ENCODE measurements around the gene LOXL1.

LOXL1 gene

DNA sequence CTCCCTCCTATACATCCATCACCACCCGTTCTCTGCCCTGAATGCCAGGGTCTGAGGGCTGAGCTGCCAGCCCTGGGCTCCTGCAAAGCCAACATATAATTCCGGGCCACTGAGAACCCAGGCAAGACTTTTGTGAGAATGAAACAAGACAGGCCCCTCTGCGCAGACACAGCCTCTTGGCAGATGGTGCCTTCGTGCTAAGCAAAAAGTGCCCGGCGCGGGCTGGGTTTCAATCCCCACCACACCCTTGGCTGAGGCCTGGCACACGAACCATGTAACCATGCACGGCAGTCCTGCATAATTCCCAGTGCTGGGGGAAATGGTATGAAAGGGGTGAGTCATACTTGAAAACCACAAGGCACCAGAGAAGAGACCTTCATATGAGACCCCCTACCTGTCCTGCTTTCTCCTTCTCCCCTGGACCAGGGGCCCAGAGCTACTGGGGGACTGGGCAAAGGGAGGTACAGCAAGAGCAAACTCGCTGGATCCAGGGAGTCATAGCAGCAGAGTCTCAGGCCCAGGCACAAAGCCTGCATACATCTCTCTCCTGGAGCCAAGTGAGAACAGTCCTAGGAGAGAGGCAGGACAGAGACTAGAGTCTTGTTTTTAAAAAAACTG is 26.1 kb upstream of the LOXL1 start:
- no peak for DNase-seq (ENCODE audit: low read depth)

DNA sequence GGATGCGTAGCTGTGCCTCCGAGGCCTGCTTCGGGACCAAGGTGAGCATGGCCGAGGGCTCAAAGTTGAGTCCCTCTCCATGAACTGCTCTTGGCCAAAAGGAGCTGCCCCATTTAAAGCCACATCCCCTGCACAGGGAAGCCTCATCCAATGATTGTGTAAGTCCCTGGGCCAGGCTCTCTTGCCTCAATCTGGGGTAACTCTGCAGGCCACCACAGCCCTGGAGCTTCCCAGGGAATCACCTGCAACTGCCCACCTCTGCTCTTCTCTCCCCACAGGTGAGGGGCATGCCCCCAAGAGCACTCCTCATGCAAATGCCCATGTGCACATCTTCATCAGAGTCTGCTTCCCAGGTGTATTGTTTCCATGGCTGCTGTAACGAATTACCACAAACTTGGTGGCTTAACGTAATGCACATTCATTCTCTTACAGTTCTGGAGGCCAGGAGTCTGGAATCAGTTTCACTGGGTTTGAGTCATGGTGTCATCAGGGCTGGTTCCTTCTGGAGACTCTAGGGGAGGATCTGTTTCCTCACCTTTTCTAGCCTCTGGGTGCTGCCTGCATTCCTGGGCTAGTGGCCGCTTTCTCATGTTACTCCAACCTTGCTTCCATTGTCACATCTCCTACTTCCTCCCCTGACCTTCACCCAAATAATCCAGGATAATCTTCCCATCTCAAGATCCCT is 25.0 kb upstream of the LOXL1 start:
- no peak for DNase-seq (ENCODE audit: low read depth)

DNA sequence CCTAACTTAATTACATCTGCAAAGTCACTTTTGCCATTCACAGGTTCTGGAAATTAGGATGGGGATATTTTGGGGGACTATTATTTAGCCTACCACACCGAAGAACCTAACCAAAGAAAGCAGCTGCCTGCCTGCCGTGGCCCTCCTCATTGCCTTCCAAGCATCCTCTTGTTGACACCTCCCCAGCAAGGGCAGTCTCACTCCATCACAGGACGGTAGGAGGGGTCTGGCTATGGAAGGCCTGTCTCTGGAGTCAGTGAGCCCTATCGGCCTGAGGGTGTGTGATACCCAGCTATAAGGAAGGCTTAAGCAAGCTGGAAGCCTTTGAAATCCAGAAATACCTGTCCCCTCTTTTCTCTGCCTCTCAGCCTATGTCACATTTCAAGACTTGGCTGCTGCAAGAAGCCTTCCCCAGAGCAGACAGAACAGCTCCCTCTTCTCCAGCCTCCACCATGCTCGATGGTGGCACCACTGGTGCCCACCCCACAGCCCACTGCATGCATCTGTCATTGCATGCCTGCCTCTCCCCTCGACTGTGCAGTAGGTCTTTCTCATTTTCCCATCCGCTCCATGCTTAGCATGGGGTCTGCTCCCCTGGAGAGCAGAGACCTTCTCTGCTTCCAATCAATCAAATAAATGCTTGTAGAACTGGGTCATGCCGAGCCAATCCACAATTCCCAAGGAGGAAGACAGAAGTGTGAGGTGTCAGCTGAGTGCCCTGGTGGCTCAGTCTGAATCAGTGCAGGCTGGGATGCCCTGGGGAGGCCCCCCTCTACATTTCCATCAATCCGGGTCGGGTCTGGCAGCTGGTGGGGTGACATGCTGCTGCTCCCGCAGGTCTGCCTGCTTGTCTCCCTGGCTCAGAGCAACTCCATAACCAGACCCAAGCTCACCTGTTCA is 23.9 kb upstream of the LOXL1 start:
- no peak for DNase-seq (ENCODE audit: low read depth)

DNA sequence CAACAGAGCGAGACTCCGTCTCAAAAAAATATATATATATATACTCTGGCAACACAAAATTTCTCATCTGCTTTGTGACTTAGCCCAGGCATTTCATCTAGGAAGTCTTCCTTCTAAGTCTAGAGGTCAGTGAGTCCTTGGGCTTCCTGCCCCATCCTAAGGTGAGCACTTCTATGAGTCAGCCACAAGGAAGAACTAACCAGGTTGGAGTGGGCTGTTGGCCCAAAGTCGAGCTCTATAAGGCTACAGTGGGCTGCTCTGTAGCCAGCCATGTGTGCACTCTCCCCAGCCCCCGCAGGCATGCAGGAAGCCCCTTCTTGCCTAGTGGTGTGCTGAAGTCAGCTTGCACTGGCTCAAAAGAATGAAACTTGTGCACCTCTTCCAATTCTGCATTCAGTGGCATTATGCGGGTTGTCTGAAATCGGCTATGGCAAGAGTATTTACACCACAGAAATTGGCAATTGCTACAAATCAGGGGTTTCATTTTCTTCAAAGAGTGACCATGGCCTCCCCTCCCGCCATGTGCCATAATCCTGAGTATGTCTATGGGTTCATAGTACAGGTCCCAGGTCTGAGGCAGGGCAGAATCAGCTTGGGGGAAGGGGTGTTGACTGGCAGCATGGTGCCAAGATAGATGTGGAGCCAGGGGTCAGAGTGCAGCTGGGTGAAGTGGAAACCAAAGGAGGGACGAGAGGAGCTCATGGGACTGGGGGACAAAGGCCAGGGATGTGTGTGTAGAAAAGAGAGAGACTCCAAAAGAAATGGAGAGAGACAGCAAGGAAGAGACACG is 22.0 kb upstream of the LOXL1 start:
- DNase-seq (ENCODE audit: low read depth): no peak

DNA sequence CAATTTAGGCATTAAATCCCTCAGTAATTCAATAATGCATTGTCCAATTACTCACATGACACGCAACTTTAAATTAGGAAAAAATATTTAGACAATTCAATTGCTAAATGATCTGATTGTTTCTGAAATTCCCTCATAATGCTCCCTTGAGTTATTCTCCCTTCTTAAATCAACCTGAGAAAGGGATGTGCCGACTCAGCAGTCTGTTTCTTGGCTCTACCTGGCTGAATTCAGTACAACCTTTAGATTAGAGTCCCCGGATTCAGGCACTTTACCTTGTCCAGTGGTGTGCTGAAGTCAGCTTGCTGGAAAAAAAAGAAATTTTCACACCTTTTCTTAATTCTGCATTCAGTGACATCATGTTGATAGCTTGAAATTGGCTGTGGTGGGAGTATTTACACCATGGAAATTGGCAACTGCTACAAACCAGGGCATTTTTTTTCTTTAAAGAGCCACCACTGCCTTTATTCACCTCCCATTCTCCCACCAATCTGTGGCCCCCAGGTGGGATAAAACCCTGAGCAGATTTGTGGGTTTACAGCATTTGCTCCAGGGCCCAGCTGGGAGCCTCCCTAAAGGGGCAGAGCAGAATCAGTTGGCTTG is 20.9 kb upstream of the LOXL1 start:
- DNase-seq (ENCODE audit: low read depth): no peak

DNA sequence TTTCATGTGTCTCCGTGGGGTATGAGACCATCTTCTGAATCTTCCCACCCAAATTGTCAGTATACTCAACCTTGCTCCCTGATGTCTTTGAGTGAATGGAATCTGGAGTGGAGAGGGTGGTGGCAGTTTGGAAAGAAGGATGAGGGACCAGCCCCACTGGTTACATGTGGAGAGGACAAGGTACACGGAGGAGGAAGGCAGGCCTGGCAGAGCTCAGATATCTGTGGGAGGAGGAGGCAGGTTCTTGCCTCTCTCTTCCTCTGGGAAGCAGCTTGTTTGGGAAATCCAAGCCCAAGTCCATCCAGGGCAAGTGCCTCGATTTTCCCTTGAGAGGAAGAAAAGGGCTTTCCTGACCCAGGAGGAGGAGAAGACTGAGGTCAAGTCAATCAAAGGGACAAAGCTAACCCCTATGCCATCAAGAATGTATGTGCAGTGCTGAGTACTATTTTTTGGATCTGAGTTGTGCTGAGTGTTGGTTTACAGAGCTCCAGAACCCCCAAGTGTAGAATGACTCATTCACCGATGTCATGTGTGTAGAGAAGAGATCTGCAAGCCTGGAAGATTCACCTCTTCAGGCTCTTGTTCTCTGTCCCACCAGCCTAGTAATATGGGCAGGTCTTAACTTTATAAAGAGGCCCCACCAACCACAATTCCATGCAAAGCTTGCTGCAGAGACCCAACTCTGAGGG is 19.8 kb upstream of the LOXL1 start:
- no peak for DNase-seq (ENCODE audit: low read depth)

DNA sequence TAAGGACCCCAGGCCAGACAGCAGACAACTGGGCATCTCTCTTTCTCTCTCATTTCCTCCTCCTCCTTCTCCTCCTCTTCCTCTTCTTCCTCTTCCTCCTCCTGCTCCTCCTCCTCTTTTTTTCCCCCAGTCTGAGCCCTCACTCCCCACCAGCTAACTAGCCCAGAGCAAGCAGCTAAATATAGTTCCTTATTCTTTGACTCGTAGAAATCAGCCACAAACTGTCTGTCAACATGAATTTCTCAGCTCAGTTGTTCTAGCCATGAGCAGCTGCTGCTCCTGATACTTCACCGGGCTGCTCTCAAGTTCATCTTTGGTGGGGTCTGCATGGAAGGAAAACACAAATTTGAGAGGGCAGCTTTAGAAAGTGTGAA is 19.2 kb upstream of the LOXL1 start:
- no peak for DNase-seq (ENCODE audit: low read depth)

DNA sequence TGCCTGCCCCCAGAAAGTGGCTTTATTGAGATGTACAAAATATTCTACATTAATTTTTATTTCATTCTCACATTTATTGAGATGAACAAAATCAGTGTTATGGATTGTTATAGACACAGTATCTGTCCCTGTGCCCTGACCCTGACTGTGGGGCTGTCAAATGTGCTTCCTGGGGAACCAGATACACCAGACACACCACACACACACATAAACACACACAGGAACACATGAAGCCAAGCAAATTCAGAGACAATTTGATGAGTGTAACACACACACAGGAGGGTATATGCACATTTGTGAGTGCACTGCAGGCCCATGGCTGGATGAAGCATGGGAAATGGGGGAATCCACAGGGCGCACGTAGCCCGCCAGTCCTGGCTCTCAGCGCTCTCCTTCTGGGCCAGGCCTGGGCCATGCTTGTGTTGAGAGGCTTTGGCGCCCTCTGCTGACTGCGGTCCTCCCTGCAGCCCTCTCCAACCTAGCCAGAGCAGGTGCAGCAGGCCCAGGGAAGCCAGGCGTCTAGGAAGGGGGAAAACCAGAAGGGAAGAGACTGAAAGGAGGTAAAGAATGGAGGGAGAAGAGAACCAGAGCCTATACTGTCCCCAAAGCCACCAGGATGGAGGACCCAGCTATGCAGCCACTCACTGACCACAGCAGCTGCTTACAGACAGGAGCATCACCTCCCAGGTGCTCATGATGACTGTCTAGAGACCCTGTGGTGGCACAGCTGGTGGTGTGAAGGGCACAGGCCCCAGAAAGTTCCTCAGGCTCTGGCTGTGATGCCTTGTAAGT is 18.0 kb upstream of the LOXL1 start:
- DNase-seq (ENCODE audit: low read depth): peak; percentile 44

DNA sequence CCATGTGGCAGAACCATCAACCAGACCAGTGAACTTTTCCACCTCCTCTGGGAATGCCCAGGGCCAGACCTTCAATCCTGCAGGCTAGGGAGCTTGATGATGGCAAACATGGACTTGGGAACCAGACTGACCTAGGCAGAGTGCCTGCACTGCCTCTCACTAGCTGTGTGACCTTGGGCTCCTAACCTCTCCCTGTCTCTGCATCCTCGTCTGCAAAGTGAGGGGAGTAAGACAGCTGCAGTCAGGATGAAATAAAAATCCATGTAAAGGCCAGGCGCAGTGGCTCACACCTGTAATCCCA is 17.5 kb upstream of the LOXL1 start:
- no peak for DNase-seq (ENCODE audit: low read depth)

DNA sequence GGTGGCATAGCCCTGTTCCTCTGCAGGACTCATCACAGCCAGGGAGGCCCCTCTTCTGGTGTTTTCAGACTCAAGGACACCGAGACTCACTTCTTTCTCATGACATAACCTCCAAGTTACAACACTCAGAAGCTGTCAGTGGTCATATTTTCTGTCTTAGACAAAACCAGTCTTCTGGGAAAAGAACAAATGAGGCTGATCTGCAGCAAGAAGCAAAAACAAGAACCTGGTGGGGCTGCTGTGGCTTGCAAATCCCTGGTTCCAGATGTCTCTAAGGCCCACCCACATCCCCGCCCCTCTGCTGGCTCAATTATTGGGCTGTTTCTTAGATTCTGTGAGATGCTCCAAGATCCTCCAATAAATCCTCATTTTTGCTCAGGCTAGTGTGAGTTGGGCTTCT is 16.6 kb upstream of the LOXL1 start:
- DNase-seq (ENCODE audit: low read depth): no peak

DNA sequence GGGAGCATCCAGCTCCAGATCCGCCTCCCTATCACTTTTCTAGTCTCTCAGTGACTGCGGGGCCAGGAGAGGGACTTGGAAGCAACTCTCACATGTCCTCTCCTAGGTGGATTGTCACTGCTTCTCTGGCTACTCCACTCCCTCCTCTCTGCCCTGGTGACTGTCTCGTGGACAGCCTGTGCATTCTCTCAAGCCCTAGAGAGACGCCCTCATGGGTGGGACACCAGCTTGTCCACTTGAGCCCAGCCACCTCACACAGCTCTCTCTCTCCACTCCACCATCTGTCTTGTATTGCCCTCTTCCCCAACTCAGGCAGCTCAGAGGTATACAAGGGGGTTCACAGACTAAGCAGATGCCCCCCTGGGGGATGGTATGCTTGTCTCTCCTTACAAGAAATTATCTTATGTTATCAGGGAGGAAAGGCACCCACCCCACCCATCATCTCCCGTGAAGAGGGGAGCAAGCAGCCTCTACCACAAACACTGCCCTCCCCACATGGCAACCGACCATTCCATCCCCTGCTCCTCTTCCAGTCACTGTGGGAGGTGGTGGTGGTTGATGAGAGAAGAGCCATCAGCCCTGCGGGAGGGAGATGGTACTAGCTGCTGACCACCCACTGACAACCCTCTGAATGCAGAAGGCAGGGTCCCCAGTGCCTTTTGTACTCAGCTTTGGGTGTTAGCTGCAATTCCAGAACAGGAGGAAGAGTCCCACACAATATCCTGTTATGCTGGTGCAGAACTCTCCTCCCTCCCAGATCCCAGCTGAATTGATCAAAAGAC is 15.5 kb upstream of the LOXL1 start:
- no peak for DNase-seq (ENCODE audit: low read depth)

DNA sequence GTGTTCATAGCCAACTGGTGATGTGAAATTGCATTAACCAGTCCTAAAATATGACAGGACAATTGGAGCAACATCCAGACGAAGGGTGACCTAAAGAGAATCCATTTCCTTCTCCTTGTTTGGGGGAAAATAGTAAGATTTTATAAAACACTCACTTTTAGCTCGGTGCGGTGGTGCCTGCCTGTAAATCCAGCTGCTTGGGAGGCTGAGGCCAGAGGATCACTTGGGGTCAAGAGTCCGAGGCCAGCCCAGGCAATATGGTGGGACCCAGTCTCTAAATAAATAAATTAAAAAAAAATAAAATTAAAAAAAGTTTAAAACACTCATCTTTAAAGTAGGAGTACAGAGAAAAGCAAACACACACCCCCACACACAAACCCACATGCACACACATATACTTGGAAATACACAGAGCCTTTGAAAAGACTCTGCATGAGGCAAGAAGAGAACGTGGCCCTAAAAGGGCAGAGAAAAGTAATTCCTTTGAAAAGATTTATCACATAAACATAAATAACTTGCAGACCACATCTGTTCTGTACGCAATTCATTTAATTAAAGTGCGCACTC is 14.1 kb upstream of the LOXL1 start:
- DNase-seq (ENCODE audit: low read depth): no peak

DNA sequence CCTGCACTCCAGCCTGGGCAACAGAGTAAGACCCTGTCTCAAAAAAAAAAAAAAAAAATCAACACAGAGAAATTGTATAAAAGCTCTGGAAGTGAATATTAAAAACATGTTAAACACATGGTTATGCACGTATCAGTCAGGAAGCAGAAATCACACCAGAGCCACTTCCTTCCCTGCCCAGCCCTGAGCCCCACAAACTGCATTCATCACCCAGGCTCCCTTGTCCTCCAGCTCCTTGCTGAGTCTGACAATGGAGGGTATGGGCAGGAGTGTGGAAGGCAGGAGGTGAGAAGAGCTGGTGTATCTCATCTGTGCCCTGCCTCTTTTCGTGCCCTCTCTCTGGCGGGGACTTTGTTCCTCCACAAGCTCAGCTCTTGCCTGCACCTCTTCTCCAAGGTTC is 12.1 kb upstream of the LOXL1 start:
- no peak for DNase-seq (ENCODE audit: low read depth)

DNA sequence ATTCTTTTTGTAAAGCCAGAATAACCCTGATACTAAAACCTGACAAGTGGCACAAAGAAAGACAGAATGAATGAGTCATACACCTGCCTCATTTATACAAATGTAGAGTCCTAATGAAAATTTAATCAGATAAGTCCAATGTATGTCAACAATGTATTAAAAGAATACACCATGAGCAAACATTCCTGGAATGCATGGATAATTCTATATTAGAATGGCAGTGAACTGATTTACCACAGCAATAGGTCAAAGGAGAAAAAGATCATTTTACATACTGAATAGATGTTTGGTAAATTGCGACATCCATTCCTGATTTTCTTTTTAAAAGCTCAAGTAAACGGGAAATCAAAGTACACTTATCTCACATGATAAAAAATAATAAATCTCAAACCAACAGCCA is 11.2 kb upstream of the LOXL1 start:
- no peak for DNase-seq (ENCODE audit: low read depth)

DNA sequence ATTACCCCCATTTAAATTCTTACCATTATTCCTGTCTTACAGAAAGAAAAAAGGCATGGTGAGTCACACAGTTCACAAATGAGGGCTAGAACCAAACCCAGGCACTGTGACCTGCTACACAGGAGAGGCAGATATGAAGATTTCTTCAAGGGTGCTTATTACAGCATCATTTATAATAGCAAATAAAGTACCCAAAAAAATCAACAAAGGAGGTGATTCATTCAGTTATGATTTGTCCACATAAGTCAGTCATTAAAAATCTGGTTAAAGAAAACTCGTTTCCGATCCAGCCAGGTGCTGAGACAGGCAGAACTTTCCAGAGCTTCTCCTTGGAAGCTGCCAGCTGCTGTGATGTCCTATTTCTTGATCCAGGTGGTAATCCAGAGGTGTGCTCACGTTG is 7.5 kb upstream of the LOXL1 start:
- no peak for DNase-seq (ENCODE audit: low read depth)

DNA sequence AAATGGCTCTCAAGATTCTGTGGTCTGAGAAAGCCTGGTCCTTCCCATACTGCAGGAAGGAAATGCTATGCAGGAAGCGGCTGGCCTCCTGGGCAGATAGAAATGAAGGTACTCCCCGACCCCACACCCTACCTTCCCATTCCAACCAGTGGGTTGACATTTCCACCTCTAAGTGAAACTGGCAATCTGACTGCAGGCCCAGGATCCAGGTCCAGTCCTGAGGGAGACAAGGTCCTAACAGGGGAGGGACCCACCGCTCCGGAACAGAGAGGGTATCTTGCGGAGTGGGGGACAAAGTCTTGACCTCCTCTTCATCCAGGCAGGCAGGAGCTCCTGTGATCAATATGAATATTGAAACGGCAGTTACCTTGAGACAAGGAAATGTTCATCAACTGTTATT is 6.6 kb upstream of the LOXL1 start:
- DNase-seq (ENCODE audit: low read depth): no peak

DNA sequence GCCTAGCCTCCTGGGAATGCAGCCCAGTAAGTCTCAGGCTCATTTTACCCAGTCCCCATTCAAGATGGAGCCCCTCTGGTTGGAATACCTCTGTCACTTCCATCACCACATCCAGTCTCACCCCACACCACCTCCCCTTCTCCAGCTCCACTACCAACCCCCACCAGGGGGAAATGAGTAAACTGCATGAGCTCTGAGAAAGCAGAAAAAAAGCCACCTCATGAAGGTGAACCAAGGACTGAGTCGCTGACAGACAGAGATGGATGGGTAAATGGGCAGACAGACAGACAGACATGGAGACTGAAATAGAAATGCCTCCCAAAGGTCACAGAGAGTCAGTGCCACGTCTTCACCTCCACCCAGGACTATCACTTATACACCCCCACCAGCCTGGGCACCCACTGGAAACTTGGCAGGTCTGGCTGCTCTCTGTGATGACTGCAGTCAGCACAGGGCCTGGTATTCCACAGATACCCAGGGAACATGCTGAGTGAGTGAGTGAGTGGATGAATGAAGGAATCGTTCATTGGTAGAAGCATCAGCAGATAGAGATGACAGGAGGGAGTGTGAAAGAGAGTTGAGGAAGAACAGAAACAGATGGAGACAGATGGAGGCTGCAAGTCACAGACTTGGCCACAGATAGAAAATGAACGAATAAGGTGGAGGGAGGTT is 4.9 kb upstream of the LOXL1 start:
- no peak for DNase-seq (ENCODE audit: low read depth)

DNA sequence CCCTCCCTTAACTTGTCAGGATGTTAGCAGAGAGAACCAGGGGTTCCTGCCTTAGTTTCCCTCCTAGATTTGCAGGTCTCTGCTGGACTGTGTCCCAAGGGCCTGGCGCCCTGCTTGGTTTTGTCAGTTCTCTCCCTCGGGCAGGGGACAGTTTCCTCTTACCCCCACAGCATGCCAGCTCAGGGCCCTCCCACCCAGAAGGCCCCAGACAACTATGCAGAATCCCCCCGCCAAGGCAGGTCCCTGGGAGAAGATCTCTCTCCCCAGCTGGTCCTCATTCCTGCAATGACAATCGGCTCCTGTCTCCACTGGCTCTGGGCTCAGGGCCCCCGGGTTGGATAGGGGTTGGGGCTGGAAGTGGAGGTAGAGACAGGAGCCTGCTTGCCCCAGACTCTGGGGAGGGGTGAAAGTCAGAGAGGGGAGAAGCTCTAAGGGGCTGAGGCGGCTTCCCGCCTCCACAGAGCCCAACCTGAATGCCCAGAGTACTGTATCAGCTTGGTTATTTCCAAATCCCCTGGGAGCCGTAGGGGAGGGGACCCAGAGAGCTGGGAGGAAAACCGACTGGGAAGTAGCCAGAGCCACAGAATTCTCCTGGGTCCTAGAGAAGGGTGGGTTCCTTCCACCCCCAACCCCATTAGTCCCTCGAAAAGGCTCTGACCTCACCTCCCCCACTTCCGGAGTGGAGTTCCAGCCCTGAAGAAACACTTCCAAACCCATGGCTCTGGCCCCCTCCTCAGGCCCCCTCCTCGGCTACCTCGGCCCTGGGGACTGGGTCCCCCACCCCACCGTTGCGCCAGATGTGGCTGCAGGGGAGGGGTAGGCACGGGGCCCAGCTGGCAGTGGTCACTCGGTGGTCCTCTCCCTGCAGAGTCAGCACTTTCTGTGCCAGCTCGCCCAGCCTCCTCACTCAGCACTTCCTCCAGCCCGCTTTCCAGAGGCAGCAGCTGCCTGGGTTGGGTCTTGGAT is 3.8 kb upstream of the LOXL1 start:
- DNase-seq (ENCODE audit: low read depth): no peak

All from activated T-helper 1 cell treated with Interleukin-2 at 50 U/mL for 16 hours (primary cell).